Panc1 (cell line): ENCODE measurements around the gene MCRIP2.

Experiments
- CTCF ChIP-seq: fragments of 450-650 bp; IDR thresholded peaks from 2 replicates; pipeline ENCODE4 v1.5.1; 2017; ENCODE audit warnings: mild to moderate bottlenecking
- REST ChIP-seq, 2 experiments: IDR thresholded peaks; 2 replicates each; pipeline ENCODE4 v1.6.1; 2011 to 2012; ENCODE audit warnings: low read depth in 2 of 2, control low read depth in 1 of 2, low read length in 1 of 2, mild to moderate bottlenecking in 1 of 2, moderate library complexity in 1 of 2; ENCODE audit not compliant: insufficient read depth in 1 of 2

- TF ChIP-seq CTCF (no peak), REST (IDR thresholded peaks at IDR 0.05; ENCODE audit: insufficient read depth in 1 of 2, low read depth in 2 of 2, low read length in 1 of 2) (no peak)
Observed at GRCh38 chr16:662095-662494, 20.5 kb downstream of the MCRIP2 start.
